Endothelial cell of umbilical vein (primary cell): ENCODE results near the gene CILP. TPM values are rescaled to one million over a fixed set of nuclear protein-coding genes. Genes with fewer than 3 reads are reported as not detected.

ENCODE experiments used
- BruUV-seq: library from RNA; stranded (reverse); fragments of 400-500 nt; replicated peaks from 2 replicates; lab custom pipeline; 2021; lab: Mats Ljungman, UMichigan
- CTCF ChIA-PET: fragments of 300-600, 350-600 bp; sonication (Branson Sonifier 250); formaldehyde crosslinking; loops from one replicate; lab custom pipeline; 2021; ENCODE audit warnings: antibody characterized with exemption, inconsistent platforms; lab: Charles Lee
- POLR2A ChIA-PET: fragments of 300-600, 350-600 bp; sonication (Branson Sonifier 250); formaldehyde crosslinking; loops from one replicate; lab custom pipeline; 2021; ENCODE audit warnings: antibody characterized with exemption, inconsistent platforms; lab: Charles Lee
- DNase-seq: peaks from one replicate; pipeline ENCODE4 v3.0.0-alpha.2; 2011; ENCODE audit warnings: low read depth, low spot score
- FAIRE-seq: peaks from 2 replicates; lab custom pipeline; 2011; peaks lifted over from hg19 to GRCh38; lab: Jason Lieb, UNC
- H2AFZ ChIP-seq: 2 replicates; pipeline ENCODE4 v1.6.0; 2012; ENCODE audit warnings: low read depth, low read length, control low read depth, inconsistent platforms
- H3K27ac ChIP-seq: 2 replicates; pipeline ENCODE4 v1.5.1; 2011; ENCODE audit warnings: low read depth, mild to moderate bottlenecking, control low read depth, low read length, moderate library complexity; ENCODE audit not compliant: insufficient read depth
- H3K27me3 ChIP-seq, 2 experiments: 2 replicates each; pipeline versions ENCODE4 v1.6.0 to v1.6.1; 2011; ENCODE audit warnings: low read length in 2 of 2, mixed read lengths in 1 of 2; ENCODE audit not compliant: control insufficient read depth in 2 of 2, insufficient read depth in 2 of 2
- H3K36me3 ChIP-seq, 2 experiments: 2 replicates in 1 of 2; 3 replicates in 1 of 2; pipeline ENCODE4 v1.5.1; 2011; ENCODE audit warnings: low read length in 2 of 2, mild to moderate bottlenecking in 1 of 2, moderate library complexity in 1 of 2; ENCODE audit not compliant: control insufficient read depth in 2 of 2, insufficient read depth in 2 of 2; ENCODE audit errors: extremely low read depth in 1 of 2
- H3K4me1 ChIP-seq: 3 replicates; pipeline ENCODE4 v1.5.1; 2011; ENCODE audit warnings: mild to moderate bottlenecking, low read length; ENCODE audit not compliant: control insufficient read depth, insufficient read depth; ENCODE audit errors: extremely low read depth
- H3K4me2 ChIP-seq: 2 replicates; pipeline ENCODE4 v1.6.1; 2011; ENCODE audit warnings: low read length, control low read depth, mixed read lengths; ENCODE audit not compliant: insufficient read depth
- H3K4me3 ChIP-seq, 3 experiments: fragments of 200-600 bp in 1 of 3; sonication (generic), shearing (Covaris generic) in 1 of 3; replicated peaks in 1 of 3; 2 replicates each; pipeline ENCODE4 v1.5.1; 2011 to 2016; ENCODE audit warnings: control low read depth in 3 of 3, low read length in 3 of 3, mild to moderate bottlenecking in 2 of 3, inconsistent platforms in 1 of 3, low read depth in 1 of 3, moderate library complexity in 1 of 3; ENCODE audit not compliant: insufficient read depth in 1 of 3
- H3K79me2 ChIP-seq: 2 replicates; pipeline ENCODE4 v1.6.0; 2012; ENCODE audit warnings: low read length, inconsistent platforms; ENCODE audit not compliant: control insufficient read depth, insufficient read depth
- H3K9ac ChIP-seq: replicated peaks from 2 replicates; pipeline ENCODE3; 2011; ENCODE audit warnings: low read length, control low read depth; ENCODE audit not compliant: insufficient read depth; ENCODE audit errors: extremely low read depth
- H3K9me1 ChIP-seq: replicated peaks from 3 replicates; pipeline ENCODE4 v1.6.0; 2011; ENCODE audit warnings: mild to moderate bottlenecking, low read length; ENCODE audit not compliant: control insufficient read depth, insufficient read depth; ENCODE audit errors: extremely low read depth
- H3K9me3 ChIP-seq: replicated peaks from 2 replicates; pipeline ENCODE4 v1.5.1; 2012; ENCODE audit warnings: low read length, inconsistent platforms; ENCODE audit not compliant: control insufficient read depth, insufficient read depth
- H4K20me1 ChIP-seq: replicated peaks from 2 replicates; pipeline ENCODE3; 2011; ENCODE audit warnings: mild to moderate bottlenecking, low read length; ENCODE audit not compliant: control insufficient read depth, insufficient read depth; ENCODE audit errors: extremely low read depth
- CTCF ChIP-seq, 2 donors: IDR thresholded peaks; 1 replicate in 1 of 2; 2 replicates in 1 of 2; pipeline ENCODE4 v1.5.1; 2011; ENCODE audit warnings: low read length in 2 of 2, mild to moderate bottlenecking in 2 of 2, moderate library complexity in 2 of 2, control low read depth in 1 of 2, inconsistent platforms in 1 of 2, low read depth in 1 of 2; ENCODE audit not compliant: insufficient read depth in 1 of 2; ENCODE audit errors: extremely low read depth in 1 of 2
- EZH2 ChIP-seq: IDR thresholded peaks from 2 replicates; pipeline ENCODE4 v1.6.1; 2012; ENCODE audit warnings: borderline replicate concordance, low read depth, mild to moderate bottlenecking, moderate library complexity, low read length, inconsistent platforms; ENCODE audit not compliant: severe bottlenecking
- FOS ChIP-seq: IDR thresholded peaks from 2 replicates; pipeline ENCODE4 v1.6.1; 2011; ENCODE audit warnings: mild to moderate bottlenecking, low read length, moderate library complexity, borderline replicate concordance; ENCODE audit not compliant: insufficient read depth
- GATA2 ChIP-seq: IDR thresholded peaks from 2 replicates; pipeline ENCODE4 v1.7.0; 2011; ENCODE audit warnings: low read depth, mild to moderate bottlenecking, moderate library complexity, mixed read lengths, low read length; ENCODE audit not compliant: insufficient read length, insufficient read depth
- JUN ChIP-seq: IDR thresholded peaks from 2 replicates; pipeline ENCODE4 v1.6.1; 2011; ENCODE audit warnings: borderline replicate concordance, low read depth; ENCODE audit not compliant: insufficient read length, insufficient read depth
- MAX ChIP-seq: IDR thresholded peaks from 2 replicates; pipeline ENCODE4 v1.6.1; 2011; ENCODE audit not compliant: insufficient read depth, insufficient read length
- MYC ChIP-seq: IDR thresholded peaks from one replicate; pipeline ENCODE4 v1.6.1; 2011; ENCODE audit warnings: mild to moderate bottlenecking, low read depth, low read length
- POLR2A ChIP-seq: IDR thresholded peaks from 2 replicates; pipeline ENCODE4 v1.6.1; 2012; ENCODE audit warnings: low read depth, mild to moderate bottlenecking, control low read depth, low read length
- POLR2AphosphoS5 ChIP-seq: IDR thresholded peaks from 2 replicates; pipeline ENCODE4 v1.6.1; 2012; ENCODE audit warnings: low read depth, mild to moderate bottlenecking, control low read depth, low read length, moderate library complexity; ENCODE audit not compliant: insufficient read depth
- dilution Hi-C: fragments of 300-500 bp; cut with MboI; formaldehyde crosslinking; loops from one replicate; pipeline ENCODE4 v1.15.0; 2019; ENCODE audit warnings: low sequenced_read_pairs; ENCODE audit not compliant: extremely low pct_ligation_motif_present
- intact Hi-C: fragments of 100-400 bp; cut with micrococcal nuclease; formaldehyde crosslinking; loops from one replicate; pipeline ENCODE4 v1.10.0; 2022
- polyA plus RNA-seq, 4 experiments: library from polyadenylated mRNA; depleted of rRNA in 3 of 4; stranded (reverse) in 3 of 4; unstranded in 1 of 4; fragments of >200 nt; gene quantifications; 2 replicates each; pipeline versions ENCODE4 v1.2.1 to v1.2.3, GENCODE V29; 2011 to 2012; ENCODE audit warnings: missing spikeins in 1 of 4
- total RNA-seq: library from RNA; stranded (reverse); gene quantifications from 2 replicates; pipeline ENCODE4 v1.2.3, GENCODE V29; 2021

CILP gene
- total and polyA plus RNA-seq, 2 donors (not counting 3 experiments of a cell fraction or from before 2014, with no cell fraction given): 0.01 TPM; not detected in 1

- Histone ChIP-seq H2AFZ (no peak overlapping the region), H4K20me1 (no peaks in the 10 kb centered on the region), H3K36me3 (no peaks in the 10 kb centered on the region), H3K79me2 (no peaks in the 10 kb centered on the region), H3K4me1 (no peaks in the 10 kb centered on the region), H3K9ac (no peak overlapping the region), H3K27ac (no peak overlapping the region), H3K9me1 (no peaks in the 10 kb centered on the region), H3K27me3 (no peaks in the 10 kb centered on the region), H3K4me2 (no peak overlapping the region), H3K4me3 (no peak overlapping the region), H3K9me3 (no peaks in the 10 kb centered on the region)
- dilution Hi-C loops: no loop called here
- ChIA-PET POLR2A (no interaction called here), CTCF (interaction anchor here (1.0 kb wide), 1 partner anchor 26 kb away, joined by 4 read pairs; no protein-coding TSS in a partner anchor)
- intact Hi-C loops: no loop called here
- TF ChIP-seq GATA2 (no peak), POLR2A (no peak), CTCF (IDR thresholded peaks at IDR 0.05; ENCODE audit: extremely low read depth in 1 of 2, insufficient read depth in 1 of 2, low read depth in 1 of 2, low read length in 2 of 2) (no peak), FOS (no peak)
- DNase-seq (no peak), FAIRE-seq (no peak)
- BruUV-seq: no TSS peak
Measured at GRCh38 chr15:65245096-65245856, 34.0 kb upstream of the CILP start.

- no peaks in the 10 kb centered on the region for H3K4me1 ChIP-seq
- POLR2A ChIA-PET: no interaction called here
Measured at GRCh38 chr15:65244638-65245037, 33.4 kb upstream of the CILP start.

More at GRCh38 chr15:65244638-65245037, 33.4 kb upstream of the CILP start:
- CTCF ChIA-PET: interaction anchor here (1.0 kb wide), 1 partner anchor 26 kb away, joined by 4 read pairs; no protein-coding TSS in a partner anchor
- no peaks in the 10 kb centered on the region for H3K79me2 ChIP-seq
- FAIRE-seq (no peak), DNase-seq (no peak)
- BruUV-seq: no TSS peak
- no peak overlapping the region for H2AFZ ChIP-seq
- intact Hi-C loops (no loop called here), dilution Hi-C loops (no loop called here)
- no peak overlapping the region for H3K4me3 ChIP-seq
- no peaks in the 10 kb centered on the region for H3K27me3 ChIP-seq
- H4K20me1 ChIP-seq: no peaks in the 10 kb centered on the region
- H3K36me3 ChIP-seq: no peaks in the 10 kb centered on the region
- TF ChIP-seq POLR2A (no peak), MAX (no peak), JUN (no peak), POLR2AphosphoS5 (no peak), GATA2 (no peak), FOS (no peak), MYC (no peak), EZH2 (no peak), CTCF (IDR thresholded peaks at IDR 0.05; ENCODE audit: extremely low read depth in 1 of 2, insufficient read depth in 1 of 2, low read depth in 1 of 2, low read length in 2 of 2) (no peak)
- no peak overlapping the region for H3K27ac ChIP-seq
- H3K9me3 ChIP-seq: no peaks in the 10 kb centered on the region
- no peak overlapping the region for H3K4me2 ChIP-seq
- no peak overlapping the region for H3K9ac ChIP-seq
- no peaks in the 10 kb centered on the region for H3K9me1 ChIP-seq
